NCI-H1092 (cell line): ENCODE measurements around the gene UPK3A.

ENCODE experiments used
- DNase-seq: peaks from one replicate; lab custom pipeline; 2025; lab: John Stamatoyannopoulos, UW

Gene UPK3A

DNA sequence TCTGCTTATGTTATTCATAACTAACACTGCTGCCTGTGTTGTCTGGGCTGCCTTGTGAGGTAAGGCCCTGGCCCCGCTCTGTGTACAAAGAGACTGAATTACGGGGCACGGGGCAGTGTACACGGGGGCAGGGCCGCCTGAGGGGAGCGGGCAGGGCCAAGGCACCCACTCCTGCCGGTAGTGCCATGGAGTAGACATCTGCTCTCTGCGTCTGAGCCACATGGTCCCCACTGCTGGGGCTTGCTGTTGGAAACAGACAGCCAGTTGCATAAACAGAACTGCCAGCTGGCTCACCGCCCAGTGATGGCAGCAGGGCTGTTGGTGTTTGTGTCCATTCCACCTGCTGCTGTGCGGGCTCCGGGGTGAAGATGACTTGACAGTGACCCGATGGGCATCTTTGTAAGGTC, 44.8 kb downstream of the UPK3A start:
- peak; percentile 58 for DNase-seq

DNA sequence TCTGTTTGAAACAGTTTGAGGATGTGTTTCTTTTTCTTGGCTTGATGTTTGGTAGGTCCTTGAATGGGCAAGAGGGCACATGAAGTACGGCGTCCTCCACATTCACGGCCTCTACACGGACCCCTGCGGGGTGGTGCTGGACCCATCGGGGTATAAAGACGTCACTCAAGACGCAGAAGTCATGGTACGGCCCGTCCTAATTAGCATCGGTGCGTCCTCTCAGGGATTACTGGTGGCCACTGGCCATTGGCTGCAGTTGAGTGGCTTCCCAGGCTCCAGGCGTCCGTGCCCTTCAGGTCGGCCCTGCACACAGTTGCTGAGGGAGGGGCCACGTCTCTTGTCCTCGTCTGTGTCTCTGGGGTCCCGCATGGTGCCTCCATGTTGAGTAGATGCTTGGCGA, 45.8 kb downstream of the UPK3A start:
- no peak for DNase-seq

DNA sequence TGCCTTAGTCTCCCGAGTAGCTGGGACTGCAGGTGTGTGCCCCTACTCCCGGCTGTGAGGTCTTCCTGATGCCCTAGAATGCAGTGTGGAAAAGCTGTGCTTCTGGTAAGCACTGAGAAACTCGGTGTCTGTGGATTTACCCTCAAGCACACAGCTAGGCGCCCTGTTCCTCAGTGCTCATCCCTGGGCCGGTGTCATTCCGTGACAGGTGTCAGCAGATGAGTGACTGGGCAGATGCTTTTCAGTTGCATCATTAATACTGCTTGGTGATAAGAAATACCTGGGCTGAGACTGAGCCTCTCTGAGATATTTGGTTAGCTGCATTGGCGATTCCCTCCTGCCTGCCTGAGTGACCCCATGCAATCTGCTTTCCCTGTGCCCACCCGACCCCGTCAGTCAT, 46.7 kb downstream of the UPK3A start:
- no peak for DNase-seq

DNA sequence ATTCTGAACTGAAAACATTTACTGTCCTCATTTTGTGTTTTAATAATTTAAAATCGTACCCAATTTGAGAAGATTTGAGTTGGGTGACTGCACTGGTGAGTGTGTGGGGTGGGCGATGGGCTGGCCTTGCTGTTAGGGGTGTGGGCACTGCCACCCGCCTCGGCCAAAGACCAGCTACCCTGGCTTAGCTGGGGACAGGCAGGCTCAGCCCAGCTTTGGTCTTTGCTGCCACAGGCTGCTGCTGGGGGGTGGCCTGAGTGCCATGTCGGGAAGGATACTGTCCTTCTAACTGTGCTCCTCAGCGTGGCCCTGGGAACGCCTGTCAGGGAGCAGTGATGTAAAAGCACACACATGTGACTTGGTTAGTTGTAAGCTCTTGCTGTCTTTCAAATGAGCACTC, 47.3 kb downstream of the UPK3A start:
- no peak for DNase-seq

DNA sequence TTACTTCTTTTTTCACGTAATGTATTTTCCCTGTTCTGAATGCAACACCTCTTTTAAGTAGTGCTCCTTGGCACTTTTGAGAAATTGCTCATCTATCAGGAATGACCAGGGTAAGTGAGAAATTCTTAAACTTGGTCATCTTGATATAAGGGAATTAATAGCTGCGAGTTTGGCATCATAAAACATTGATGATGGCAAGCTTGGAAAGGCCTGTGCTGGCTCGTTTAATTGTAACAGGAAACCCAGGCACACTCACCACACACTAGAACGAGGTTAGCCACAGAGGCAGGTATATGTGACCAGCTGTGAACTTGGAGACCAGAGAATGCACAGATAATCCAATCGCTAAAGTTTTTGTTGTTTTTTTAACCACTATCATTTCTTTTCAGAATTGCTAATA, 49.3 kb downstream of the UPK3A start:
- no peak for DNase-seq

DNA sequence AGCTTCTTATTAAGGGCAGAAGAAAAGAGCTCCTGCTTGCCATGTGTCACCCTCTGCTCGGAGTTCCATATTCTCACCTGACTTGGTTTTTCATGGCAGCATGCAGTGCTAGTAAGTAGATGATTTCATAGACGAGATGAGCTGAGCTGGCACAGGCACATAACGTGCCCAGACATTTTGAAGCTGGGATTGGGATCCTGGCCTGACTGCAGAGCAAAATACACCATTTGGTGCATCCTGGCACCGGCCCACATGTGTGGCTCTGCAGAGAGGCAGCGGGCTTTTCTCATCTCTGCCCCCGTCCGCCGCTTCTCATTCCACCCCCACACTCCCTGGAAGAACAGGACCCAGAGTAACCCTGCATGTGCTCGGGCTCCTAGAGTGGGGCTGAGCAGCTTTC, 49.8 kb downstream of the UPK3A start:
- no peak for DNase-seq

DNA sequence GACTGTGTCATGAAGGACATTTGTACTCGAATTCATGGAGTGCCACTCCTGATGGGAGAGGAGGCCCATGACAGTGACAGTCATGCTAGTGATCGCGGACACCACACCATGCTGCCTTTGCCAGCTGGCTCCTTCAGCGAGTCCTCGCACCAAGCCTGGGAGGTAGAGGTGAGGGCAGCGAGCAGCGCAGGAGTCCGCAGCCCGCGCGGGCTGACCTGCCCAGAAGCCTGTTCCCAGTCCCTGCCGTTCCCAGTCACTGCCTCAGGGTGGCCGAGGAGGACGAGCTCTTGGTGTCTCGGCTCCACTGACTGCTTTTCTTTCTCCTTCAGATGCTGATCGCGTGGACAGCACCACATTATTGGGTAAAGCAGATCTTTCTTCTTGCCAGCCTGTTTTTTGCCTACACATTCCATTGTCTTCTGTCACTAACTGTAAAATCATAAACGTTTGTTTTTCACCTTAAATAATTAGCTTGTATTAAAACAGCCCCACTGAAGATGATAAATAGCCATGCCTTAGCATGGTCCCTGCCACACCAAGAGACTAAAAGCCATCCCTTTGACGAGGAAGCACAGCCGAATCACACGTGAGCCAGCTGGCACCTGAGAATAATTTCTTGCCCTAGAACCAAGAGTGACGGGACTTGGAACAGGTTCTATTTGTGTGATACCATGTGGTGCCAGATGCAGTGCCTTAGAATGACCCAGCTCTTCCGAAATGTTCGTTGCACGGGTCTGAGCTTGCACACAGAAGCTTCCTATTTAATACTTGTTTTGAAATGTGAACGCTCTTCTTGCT, 50.5 kb downstream of the UPK3A start:
- no peak for DNase-seq

DNA sequence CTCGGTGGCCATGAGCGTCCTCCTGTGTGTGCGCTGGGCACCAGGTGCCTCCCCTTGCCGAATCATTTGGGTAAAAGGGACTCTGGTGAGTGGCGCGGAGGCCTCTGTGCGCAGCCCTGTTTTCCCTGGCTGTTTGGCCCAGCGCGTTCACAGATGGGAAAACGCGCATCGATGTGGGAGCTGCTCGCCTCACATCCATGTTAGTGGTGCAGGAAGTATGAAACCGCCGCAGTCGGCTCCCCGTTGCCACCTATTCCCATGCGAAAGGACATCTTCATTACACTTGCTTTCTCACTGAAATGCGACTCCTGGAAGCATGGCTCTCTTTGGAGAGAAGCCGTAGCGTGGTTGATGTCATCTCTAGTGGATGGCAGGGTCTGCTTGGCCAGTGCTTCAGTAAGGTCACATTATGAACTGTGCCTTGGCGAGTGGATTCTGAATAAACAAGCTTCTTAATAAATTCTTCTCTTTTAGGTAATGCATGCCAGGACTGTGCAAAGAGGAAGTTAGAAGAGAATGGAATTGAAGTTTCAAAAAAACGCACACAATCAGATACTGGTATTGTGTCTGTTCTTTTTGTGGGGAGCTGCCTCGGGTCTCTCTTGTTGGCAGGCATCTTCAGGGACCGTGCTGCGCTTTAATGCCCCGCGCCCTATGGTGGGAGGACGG, 51.2 kb downstream of the UPK3A start:
- no peak for DNase-seq

DNA sequence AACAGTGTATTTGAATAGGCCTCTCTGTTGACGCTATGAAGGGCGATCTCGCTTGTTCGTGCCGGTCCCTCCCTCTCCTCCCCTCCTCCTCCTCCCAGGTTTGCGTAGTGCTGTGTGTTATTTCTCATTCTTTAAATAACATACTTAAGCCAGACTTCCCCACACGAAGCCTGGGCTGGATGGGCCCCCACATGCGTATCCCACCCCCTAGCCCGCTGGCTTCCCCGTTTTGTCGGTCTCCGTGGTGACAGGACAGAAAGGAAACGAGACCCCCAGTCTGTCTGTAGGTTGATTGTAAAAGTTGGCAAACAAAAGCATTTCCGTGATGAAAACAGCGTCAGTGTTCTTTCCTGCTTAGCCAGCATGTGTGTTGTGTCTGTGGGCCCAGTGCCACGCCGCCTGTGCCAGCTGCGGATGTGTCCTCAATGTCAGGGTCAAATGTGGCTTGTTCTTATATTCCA, 52.3 kb downstream of the UPK3A start:
- peak; percentile 20 for DNase-seq

DNA sequence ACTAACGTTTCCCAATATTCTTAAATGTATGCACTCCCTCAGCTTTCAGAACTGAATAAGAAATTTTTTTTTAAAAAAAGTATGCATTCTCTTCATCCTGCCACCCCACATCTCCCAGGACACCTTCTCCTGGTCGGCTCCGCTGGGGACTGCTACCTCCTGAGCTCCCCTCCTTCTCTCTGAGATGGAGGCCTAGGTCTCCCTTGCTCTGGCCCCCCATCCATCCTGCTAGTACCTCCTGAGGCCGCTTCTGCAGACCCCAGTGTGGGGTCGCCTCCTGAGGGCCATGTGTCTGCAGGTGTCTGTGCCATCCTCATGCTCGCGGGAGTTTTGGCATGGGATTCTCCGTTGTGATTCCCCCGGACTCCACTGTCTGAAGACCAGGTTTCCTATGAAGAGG, 52.8 kb downstream of the UPK3A start:
- no peak for DNase-seq

DNA sequence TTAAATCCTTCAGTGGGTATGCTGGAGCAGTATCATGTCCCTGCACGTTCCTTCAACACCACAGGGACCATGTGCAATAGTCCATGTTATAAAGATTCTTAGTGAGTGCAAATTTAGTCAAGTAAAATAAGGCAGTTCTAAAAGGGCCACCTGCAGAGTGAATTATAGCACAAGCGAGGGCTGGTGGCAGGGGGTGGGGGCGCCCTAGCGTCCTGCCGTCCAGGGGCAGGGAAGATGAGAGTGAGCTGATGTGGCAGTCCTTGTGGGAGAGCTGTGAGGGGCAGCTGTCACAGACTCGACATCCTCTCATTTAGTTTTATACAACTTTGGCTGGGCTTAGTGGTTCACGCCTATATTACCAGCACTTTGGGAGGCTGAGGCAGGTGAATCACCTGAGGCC, 54.0 kb downstream of the UPK3A start:
- DNase-seq, result no peak

DNA sequence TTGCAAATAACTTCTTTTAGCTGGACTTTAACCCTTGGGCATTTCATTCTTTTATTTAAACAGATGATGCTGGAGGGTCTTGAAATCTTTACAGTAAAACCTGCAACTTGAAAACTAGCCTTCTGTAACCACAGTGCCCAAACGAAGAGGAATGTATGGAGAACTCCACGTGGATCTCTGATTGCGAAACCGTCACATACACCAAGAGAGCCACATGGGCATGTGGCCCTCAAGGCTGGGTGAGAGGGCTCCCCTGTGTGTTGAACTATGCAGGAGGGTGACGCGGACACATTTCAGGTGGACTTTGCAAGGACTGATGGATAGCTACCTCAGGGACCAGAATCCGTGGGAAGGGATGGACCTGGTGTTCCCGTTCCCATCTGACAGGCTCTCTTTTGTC, 55.6 kb downstream of the UPK3A start:
- DNase-seq, result no peak

DNA sequence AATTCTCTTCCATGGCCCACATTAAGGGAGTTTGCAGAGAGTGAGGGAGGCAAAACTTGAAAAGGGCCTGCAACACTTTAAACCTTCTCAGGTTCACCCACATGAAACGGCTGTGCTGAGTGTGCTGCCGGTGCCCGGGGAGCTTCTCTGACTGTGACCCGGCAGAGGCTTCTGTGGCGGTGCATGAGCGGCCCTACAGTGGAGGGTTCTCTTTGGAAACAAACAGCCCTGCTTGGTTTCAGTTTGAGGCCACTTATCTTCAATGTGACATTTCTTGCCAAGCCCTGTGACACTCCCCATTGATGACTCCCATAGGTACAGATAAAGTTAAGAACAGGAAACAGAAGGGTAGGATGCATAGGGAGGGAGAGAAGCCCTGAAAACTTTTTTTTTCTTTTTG, 56.7 kb downstream of the UPK3A start:
- DNase-seq, result no peak

DNA sequence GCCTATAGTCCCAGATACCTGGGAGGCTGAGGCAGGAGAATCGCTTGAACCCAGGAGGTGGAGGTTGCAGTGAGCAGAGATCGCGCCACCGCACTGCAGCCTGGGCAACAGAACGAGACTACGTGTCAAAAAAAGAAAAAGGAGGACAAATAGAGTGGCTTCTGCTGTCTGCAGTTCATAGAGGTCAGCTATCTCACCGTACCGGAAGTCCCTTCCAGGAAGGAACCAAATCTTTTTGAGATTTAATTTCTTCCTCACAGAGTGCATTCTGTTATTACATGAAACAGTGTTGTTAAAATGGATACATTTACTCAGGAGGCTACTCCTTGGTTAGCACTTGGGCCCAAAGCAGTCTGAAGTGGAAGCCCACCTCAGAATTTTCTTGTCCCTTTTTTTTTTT, 58.4 kb downstream of the UPK3A start:
- no peak for DNase-seq

DNA sequence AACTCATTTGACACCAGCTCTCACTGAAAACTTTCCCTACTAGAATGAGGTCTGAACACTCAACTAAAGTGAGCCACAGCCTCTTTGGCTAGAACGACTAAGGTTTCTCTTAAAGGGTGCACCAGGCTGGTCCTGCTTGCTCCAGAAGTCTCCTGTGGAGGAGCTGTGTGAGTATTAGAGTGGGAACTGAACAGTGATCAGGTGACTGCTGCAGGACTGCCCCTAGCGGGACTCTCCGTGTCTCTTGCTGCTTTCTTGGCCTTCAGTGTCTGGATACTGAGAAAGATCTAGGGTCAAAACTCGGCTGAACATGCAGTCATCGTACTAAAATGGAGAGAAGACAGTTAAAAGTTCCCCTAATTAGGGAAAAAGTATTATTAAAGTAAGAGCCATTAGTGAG, 59.6 kb downstream of the UPK3A start:
- no peak for DNase-seq
